NK-92 (cell line): ENCODE results near the gene HERPUD1.

Experiments
- DNase-seq: peaks from one replicate; lab custom pipeline; 2025; ENCODE audit not compliant: unreplicated experiment; lab: John Stamatoyannopoulos, UW

The HERPUD1 gene

GRCh38 chr16:56994311-56994710 is 62.4 kb downstream of the HERPUD1 start:
- DNase-seq, result no peak
